Mucosa of descending colon (tissue), 3 donors: Measurements from ENCODE around the gene PRRG2. TPM values are rescaled to one million over a fixed set of nuclear protein-coding genes. Genes with fewer than 3 reads are reported as not detected.

ENCODE experiments used
- ATAC-seq: fragments of 200-7000 bp; cut with Tn5 transposase; one replicate; pipeline ENCODE4 v1.9.1; 2020; ENCODE audit warnings: mild to moderate bottlenecking, moderate library complexity
- DNase-seq, 3 donors: peaks; one replicate each; pipeline ENCODE4 v3.0.0-alpha.2; 2020
- H3K36me3 ChIP-seq: fragments of 200-600 bp; one replicate; pipeline ENCODE4 v1.8.0; 2021; ENCODE audit warnings: low read depth, mild to moderate bottlenecking
- H3K4me1 ChIP-seq: fragments of 200-600 bp; one replicate; pipeline ENCODE4 v1.8.0; 2021; ENCODE audit warnings: low read depth, mild to moderate bottlenecking
- H3K4me3 ChIP-seq: fragments of 200-600 bp; one replicate; pipeline ENCODE4 v1.8.0; 2021; ENCODE audit warnings: mild to moderate bottlenecking
- H3K9me3 ChIP-seq: fragments of 200-600 bp; one replicate; pipeline ENCODE4 v1.8.0; 2021; ENCODE audit warnings: mild to moderate bottlenecking
- intact Hi-C, 2 donors: fragments of 100-400 bp; cut with DNase I in 1 of 2; cut with micrococcal nuclease in 1 of 2; formaldehyde crosslinking; loops; one replicate each; pipeline versions ENCODE4 v1.11.0 to v1.11.1; 2022; cut with DNase I, micrococcal nuclease
- long read RNA-seq, 2 donors: library from polyadenylated mRNA; unstranded; transcript quantifications; one replicate each; pipeline ENCODE4 v2.0.0, GENCODE V29; 2019 to 2021
- total RNA-seq, 3 donors: library from RNA; stranded (reverse); fragmentation: NEBNext Ultra II Directional in 2 of 3; extraction: Animal tissue kit (Norgen Biotek cat#: 25700) in 2 of 3; gene quantifications; one replicate each; pipeline versions ENCODE4 v1.2.1 to v1.2.4, GENCODE V29; 2021 to 2023
- TF ChIP-seq, protein P1 (sequence below): fragments of 200-600 bp; IDR thresholded peaks from one replicate; pipeline ENCODE4 v1.8.0; 2022; ENCODE audit warnings: antibody characterized with exemption, mild to moderate bottlenecking
- donor health status: DM: no; HTN: no; CAD: no; lungs with moderate emphysema.
- donor health status: DM: no; HTN: no; CAD: no.
- donor health status: DM: no; HTN: yes; CAD: no.

Gene PRRG2
- total RNA-seq = 10 to 100 TPM in 2 of 3 donors, 1 to 10 TPM in 1; 9.1 to 25.1 (median 18.9) TPM
- long read RNA-seq, donor 1, partial matches to known transcripts = 0 of 3 reads
- long read RNA-seq, donor 1, other reads (novel, unspliced or antisense) = 1 of 3 reads
- long read RNA-seq, donor 2, partial matches to known transcripts = 2 of 3 reads
- long read RNA-seq, donor 2, other reads (novel, unspliced or antisense) = 0 of 3 reads

DNA sequence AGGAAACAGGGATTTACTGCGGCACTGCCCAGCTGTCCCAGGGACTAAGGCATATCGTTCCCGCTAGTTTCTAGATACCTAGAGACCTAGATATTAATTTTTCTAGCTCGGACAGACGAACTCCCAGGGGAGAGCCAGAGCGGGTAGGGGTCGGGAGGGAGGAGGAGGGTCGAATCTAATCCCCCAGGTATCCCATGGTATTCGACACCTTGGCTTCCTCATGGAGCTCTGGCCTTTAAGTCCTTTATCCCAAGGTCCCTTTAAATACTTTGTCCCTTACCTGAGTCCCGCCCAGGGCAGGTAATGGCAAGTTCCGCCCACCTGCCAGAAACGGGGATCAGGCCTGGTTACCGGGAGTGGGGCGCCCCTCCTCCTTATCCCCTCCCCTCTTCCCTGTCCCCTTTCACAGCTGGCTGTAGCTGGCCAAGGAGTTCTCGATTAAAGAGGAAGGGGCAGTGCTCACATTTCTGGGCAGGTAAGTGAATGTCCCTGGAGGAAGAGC lies at the start of gene PRRG2:
PRRG2 (plus strand) TSS at position 310 of the 502 bp plus-strand sequence. CDS start 1,904 bp downstream, outside the sequence.
- intact Hi-C loops = loop anchor here in 1 of 2 donors (10.0 kb wide), 1 partner anchor 104 kb away; the partner anchor contains the start of gene ADM5
- peak within 1 kb of the TSS; percentile 52 for H3K4me3 ChIP-seq
- peak; percentile 83 for ATAC-seq
- TF ChIP-seq, protein P1, sequence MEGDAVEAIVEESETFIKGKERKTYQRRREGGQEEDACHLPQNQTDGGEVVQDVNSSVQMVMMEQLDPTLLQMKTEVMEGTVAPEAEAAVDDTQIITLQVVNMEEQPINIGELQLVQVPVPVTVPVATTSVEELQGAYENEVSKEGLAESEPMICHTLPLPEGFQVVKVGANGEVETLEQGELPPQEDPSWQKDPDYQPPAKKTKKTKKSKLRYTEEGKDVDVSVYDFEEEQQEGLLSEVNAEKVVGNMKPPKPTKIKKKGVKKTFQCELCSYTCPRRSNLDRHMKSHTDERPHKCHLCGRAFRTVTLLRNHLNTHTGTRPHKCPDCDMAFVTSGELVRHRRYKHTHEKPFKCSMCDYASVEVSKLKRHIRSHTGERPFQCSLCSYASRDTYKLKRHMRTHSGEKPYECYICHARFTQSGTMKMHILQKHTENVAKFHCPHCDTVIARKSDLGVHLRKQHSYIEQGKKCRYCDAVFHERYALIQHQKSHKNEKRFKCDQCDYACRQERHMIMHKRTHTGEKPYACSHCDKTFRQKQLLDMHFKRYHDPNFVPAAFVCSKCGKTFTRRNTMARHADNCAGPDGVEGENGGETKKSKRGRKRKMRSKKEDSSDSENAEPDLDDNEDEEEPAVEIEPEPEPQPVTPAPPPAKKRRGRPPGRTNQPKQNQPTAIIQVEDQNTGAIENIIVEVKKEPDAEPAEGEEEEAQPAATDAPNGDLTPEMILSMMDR = no peak
- H3K36me3 ChIP-seq = no peaks in the 10 kb centered on the region
- peaks cover 9% of the 10 kb centered on the region for H3K4me1 ChIP-seq
- DNase-seq = peak; percentile 72 to 76 (median 72)
- H3K9me3 ChIP-seq = no peaks in the 10 kb centered on the region

DNA sequence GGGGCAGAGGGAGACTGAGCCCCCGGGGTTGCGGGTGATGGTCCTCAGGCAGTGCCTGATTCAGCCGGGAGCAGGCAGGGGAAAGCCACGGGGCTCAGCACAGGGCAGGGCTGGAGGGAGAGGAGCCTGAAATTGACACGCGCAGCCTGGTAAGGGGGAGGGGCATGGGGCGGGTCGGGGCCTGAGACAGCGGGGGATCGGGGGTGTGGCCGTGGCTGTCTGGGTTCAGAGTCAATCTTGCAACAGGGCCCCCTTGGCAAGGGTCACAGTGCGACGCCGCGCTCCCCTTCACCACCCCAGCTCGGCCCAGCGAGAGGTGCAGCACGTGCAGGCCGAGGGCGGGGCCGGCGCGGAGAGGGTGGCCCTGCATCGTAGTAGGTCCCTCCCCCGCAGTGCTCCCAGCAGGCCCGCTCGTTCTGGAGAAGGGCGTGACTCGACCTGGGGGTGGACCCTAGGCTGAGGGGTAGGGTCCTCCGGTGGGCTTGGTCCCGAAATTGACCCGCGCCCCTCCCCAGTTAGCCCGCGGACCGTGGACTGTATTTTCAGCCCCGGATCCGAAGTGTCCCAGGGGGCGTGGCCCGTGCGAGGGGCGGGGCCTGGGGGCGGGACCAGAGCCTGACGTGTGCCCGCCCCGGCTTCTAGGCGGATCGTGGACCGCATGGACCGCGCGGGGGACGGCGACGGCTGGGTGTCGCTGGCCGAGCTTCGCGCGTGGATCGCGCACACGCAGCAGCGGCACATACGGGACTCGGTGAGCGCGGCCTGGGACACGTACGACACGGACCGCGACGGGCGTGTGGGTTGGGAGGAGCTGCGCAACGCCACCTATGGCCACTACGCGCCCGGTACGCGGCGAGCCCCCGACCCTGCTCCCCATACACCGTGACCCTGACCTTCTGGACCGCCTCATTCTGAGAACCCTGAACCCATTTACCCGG lies 47.3 kb upstream of the PRRG2 start:
- peak; percentile 84 for ATAC-seq

DNA sequence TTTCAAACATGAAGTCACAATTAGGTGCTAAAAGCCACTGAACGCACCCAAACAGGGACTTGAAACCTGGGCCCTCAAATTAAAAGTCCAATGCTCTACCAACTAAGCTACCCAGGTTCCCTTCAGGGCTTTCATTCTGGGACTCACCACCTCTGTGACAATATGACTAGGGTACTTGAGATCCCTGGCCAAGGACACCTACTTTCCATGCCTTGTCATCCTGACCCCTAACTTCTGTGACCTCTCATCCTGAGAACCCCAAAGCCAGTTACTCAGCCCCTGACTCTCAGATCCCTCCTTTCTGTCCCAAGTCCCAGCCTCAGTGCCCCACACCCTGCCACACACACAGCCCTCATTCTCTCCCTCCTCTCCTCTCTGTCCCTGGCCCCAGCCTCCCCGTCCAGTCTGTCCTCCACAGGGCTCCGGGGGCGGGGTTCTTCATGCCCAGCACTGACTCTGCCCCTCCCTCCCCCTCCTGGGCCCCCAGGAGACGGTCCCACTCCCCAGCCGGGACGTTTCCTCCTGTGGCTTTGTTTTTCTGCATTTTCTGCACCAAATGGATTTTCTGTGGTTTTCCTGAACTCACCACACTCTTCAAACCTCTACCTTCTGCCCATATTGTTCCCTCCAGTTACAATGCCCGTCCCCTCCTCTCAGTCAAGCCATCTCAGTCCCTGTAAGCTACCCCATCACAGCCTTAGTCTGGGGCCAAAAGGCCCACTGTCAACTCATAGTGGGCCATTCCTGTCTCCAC lies 46.3 kb upstream of the PRRG2 start:
- peaks cover 6% of the 10 kb centered on the region for H3K36me3 ChIP-seq
- H3K4me1 ChIP-seq = no peaks in the 10 kb centered on the region
- intact Hi-C loops = no loop called here
- H3K9me3 ChIP-seq = no peaks in the 10 kb centered on the region
- ATAC-seq (no peak), DNase-seq (no peak)
- H3K4me3 ChIP-seq = no peak overlapping the region
- TF ChIP-seq, protein P1 = no peak

More for the DNA sequence above, 47.3 kb upstream of the PRRG2 start:
- TF ChIP-seq, protein P1 = no peak
- no peak overlapping the region for H3K4me3 ChIP-seq
- no peaks in the 10 kb centered on the region for H3K9me3 ChIP-seq
- peaks cover 1% of the 10 kb centered on the region for H3K36me3 ChIP-seq
- intact Hi-C loops = no loop called here
- H3K4me1 ChIP-seq = no peaks in the 10 kb centered on the region
- peak; percentile 69 to 79 (median 78) for DNase-seq

- intact Hi-C loops = no loop called here
- no peak for DNase-seq
- H3K36me3 ChIP-seq = peaks cover 6% of the 10 kb centered on the region
Observed at GRCh38 chr19:49536921-49537462, 44.1 kb upstream of the PRRG2 start.

More at GRCh38 chr19:49536921-49537462, 44.1 kb upstream of the PRRG2 start:
- Histone ChIP-seq H3K4me3 (no peak overlapping the region), H3K9me3 (no peaks in the 10 kb centered on the region), H3K4me1 (no peaks in the 10 kb centered on the region)
- TF ChIP-seq, protein P1 = no peak
- no peak for ATAC-seq
